ENCODE results near the gene NOA1.

DNA sequence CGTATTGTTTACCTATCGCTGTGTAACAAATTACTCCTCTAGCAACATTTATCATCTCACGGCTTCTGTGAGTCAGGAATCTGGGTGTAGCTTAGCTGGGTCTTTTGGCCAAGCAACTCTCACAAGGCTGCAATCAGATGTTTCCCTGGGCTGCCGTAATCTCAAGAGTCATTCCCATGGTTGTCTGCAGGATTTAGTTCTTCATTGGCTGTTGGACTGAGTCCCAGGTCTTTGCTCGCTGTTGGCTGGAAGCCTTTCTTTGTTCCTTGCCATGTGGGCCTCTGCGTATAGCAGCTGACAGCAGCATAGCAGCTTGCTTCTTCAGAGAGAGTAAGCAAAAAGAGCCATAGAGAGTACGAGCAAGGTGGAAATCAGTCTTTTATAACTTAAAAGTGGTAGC is 18.1 kb upstream of the NOA1 start:
- TF ChIP-seq EZH2 (IDR thresholded peaks at IDR 0.05; ENCODE audit: insufficient read depth, poor library complexity, severe bottlenecking) (no peak), EZH2phosphoT487 (IDR thresholded peaks at IDR 0.05; ENCODE audit: insufficient read depth, low read depth) (no peak)
